ENCODE measurements around the gene COL11A1.

GRCh38 chr1:103146166-103146565, 37.8 kb upstream of the COL11A1 start:
- no peak for TF ChIP-seq TAF1 (IDR thresholded peaks at IDR 0.05; ENCODE audit: low read depth, low read length)
- TF ChIP-seq POLR2A (IDR thresholded peaks at IDR 0.05; ENCODE audit: low read depth, low read length), result no peak
- no peak for TF ChIP-seq POLR2AphosphoS5 (IDR thresholded peaks at IDR 0.05; ENCODE audit: low read depth, low read length)
